GM23338 (cell line): ENCODE data around the gene ENDOU. TPM values are rescaled to one million over a fixed set of nuclear protein-coding genes. Genes with fewer than 3 reads are reported as not detected.

Source experiments
- ATAC-seq: fragments of 200-7000 bp; cut with Tn5 transposase; 3 replicates; pipeline ENCODE4 v1.9.1; 2020
- DNase-seq: peaks from one replicate; pipeline ENCODE4 v3.0.0-alpha.2; 2015; ENCODE audit warnings: low spot score
- H2AFZ ChIP-seq: fragments of 200-600 bp; sonication (generic); 2 replicates; pipeline ENCODE4 v1.8.0; 2016; ENCODE audit warnings: antibody characterized with exemption, mild to moderate bottlenecking, moderate library complexity
- H3F3A ChIP-seq: fragments of 200-600 bp; sonication (generic); replicated peaks from 2 replicates; pipeline ENCODE4 v1.8.0; 2017; ENCODE audit warnings: antibody characterized with exemption, mixed run types, low read depth
- H3K27ac ChIP-seq: fragments of 200-600 bp; sonication (generic); 2 replicates; pipeline ENCODE4 v1.6.1; 2016; ENCODE audit warnings: low read depth
- H3K27me3 ChIP-seq: fragments of 200-600 bp; sonication (generic); 2 replicates; pipeline ENCODE4 v1.8.0; 2016; ENCODE audit warnings: mild to moderate bottlenecking, mixed run types, moderate library complexity; ENCODE audit not compliant: insufficient read depth
- H3K36me3 ChIP-seq: fragments of 200-600 bp; sonication (generic); 2 replicates; pipeline ENCODE4 v1.8.0; 2016; ENCODE audit warnings: mild to moderate bottlenecking; ENCODE audit not compliant: insufficient read depth
- H3K4me1 ChIP-seq: fragments of 200-600 bp; sonication (generic); 2 replicates; pipeline ENCODE4 v1.8.0; 2016; ENCODE audit warnings: mild to moderate bottlenecking, moderate library complexity; ENCODE audit not compliant: insufficient read depth
- H3K4me2 ChIP-seq: fragments of 200-600 bp; sonication (generic); 2 replicates; pipeline ENCODE4 v1.7.1; 2017; ENCODE audit warnings: mixed run types
- H3K4me3 ChIP-seq: fragments of 200-600 bp; sonication (generic); 2 replicates; pipeline ENCODE4 v1.6.1; 2016; ENCODE audit warnings: mixed run types
- H3K79me2 ChIP-seq: fragments of 200-600 bp; sonication (generic); replicated peaks from 2 replicates; pipeline ENCODE4 v1.8.0; 2017; ENCODE audit warnings: mild to moderate bottlenecking; ENCODE audit not compliant: insufficient read depth
- H3K9me2 ChIP-seq: fragments of 200-600 bp; sonication (generic); 2 replicates; pipeline ENCODE4 v1.8.0; 2017; ENCODE audit not compliant: insufficient read depth
- H4K20me1 ChIP-seq: fragments of 200-600 bp; sonication (generic); replicated peaks from 2 replicates; pipeline ENCODE4 v1.8.0; 2017; ENCODE audit warnings: mild to moderate bottlenecking; ENCODE audit not compliant: insufficient read depth
- H3K27ac Mint-ChIP-seq: 2 replicates; pipeline ENCODE4 v1.8.0; 2020; ENCODE audit warnings: inconsistent platforms, mild to moderate bottlenecking, moderate library complexity, mixed read lengths
- H3K27me3 Mint-ChIP-seq: 3 replicates; pipeline ENCODE4 v1.8.0; 2022; ENCODE audit warnings: low read depth, mild to moderate bottlenecking, moderate library complexity, mixed read lengths, inconsistent platforms; ENCODE audit not compliant: insufficient read depth, poor library complexity
- H3K36me3 Mint-ChIP-seq: 3 replicates; pipeline ENCODE4 v1.8.0; 2021; ENCODE audit warnings: low read depth, mild to moderate bottlenecking, inconsistent platforms, moderate library complexity, mixed read lengths
- H3K4me1 Mint-ChIP-seq: 3 replicates; pipeline ENCODE4 v1.8.0; 2020; ENCODE audit warnings: mild to moderate bottlenecking, inconsistent platforms, mixed read lengths
- H3K4me3 Mint-ChIP-seq: 3 replicates; pipeline ENCODE4 v1.8.0; 2021; ENCODE audit warnings: moderate library complexity, mild to moderate bottlenecking, inconsistent platforms, mixed read lengths
- H3K9me3 Mint-ChIP-seq: 3 replicates; pipeline ENCODE4 v1.8.0; 2020; ENCODE audit warnings: moderate library complexity, mild to moderate bottlenecking, inconsistent platforms, mixed read lengths
- CREB1 ChIP-seq: fragments of 250-450 bp; sonication (Bioruptor Pico); IDR thresholded peaks from 2 replicates; pipeline ENCODE4 v1.5.0; 2020; ENCODE audit warnings: low read depth, mild to moderate bottlenecking, moderate library complexity
- EZH2 ChIP-seq: fragments of 200-600 bp; sonication (generic); IDR thresholded peaks from one replicate; pipeline ENCODE4 v1.8.0; 2017; ENCODE audit warnings: antibody characterized with exemption, mild to moderate bottlenecking, low read depth; ENCODE audit not compliant: unreplicated experiment
- EZH2phosphoT487 ChIP-seq: fragments of 200-600 bp; sonication (generic); IDR thresholded peaks from one replicate; pipeline ENCODE4 v1.8.1; 2018; ENCODE audit warnings: antibody characterized with exemption; ENCODE audit not compliant: unreplicated experiment
- JUNB ChIP-seq: IDR thresholded peaks from one replicate; pipeline ENCODE4 v1.6.1; 2016; ENCODE audit warnings: antibody characterized with exemption; ENCODE audit not compliant: unreplicated experiment
- NANOG ChIP-seq: IDR thresholded peaks from 2 replicates; pipeline ENCODE4 v1.6.1; 2016; ENCODE audit warnings: antibody characterized with exemption, borderline replicate concordance
- REST ChIP-seq: IDR thresholded peaks from one replicate; pipeline ENCODE4 v1.6.1; 2018; ENCODE audit warnings: antibody characterized with exemption; ENCODE audit not compliant: unreplicated experiment
- STAT1 ChIP-seq: IDR thresholded peaks from one replicate; pipeline ENCODE4 v1.6.1; 2016; ENCODE audit warnings: antibody characterized with exemption; ENCODE audit not compliant: unreplicated experiment
- ZNF114 ChIP-seq: fragments of 250-450 bp; sonication (Bioruptor Pico); IDR thresholded peaks from 2 replicates; pipeline ENCODE4 v1.5.0; 2020; ENCODE audit warnings: mild to moderate bottlenecking, moderate library complexity
- ZNF331 ChIP-seq: fragments of 250-450 bp; sonication (Bioruptor Pico); IDR thresholded peaks from 2 replicates; pipeline ENCODE4 v1.5.0; 2020; ENCODE audit warnings: low read depth, mild to moderate bottlenecking, moderate library complexity
- ZNF462 ChIP-seq: fragments of 250-450 bp; sonication (Bioruptor Pico); IDR thresholded peaks from 2 replicates; pipeline ENCODE4 v1.5.0; 2020; ENCODE audit warnings: mild to moderate bottlenecking, moderate library complexity
- polyA plus RNA-seq: library from polyadenylated mRNA; unstranded; fragments of >200 nt; fragmentation: Nextera tagmentation; extraction: Ambion mirVana; gene quantifications from 2 replicates; pipeline ENCODE4 v1.2.1, GENCODE V29; 2016
- total RNA-seq: library from RNA; depleted of rRNA; stranded (reverse); fragments of >200 nt; shearing (Covaris generic); gene quantifications from 2 replicates; pipeline ENCODE4 v1.2.3, GENCODE V29; 2014
- TF ChIP-seq, protein P1 (sequence below): IDR thresholded peaks from 2 replicates; pipeline ENCODE4 v1.6.1; 2016; ENCODE audit warnings: antibody characterized with exemption

The ENDOU gene
- total and polyA plus RNA-seq, 2 experiments from 2014 or later, result not detected

GRCh38 chr12:47736877-47737676, 11.8 kb upstream of the ENDOU start:
- no peak overlapping the region for H3K4me2 ChIP-seq
- Mint-ChIP-seq H3K4me3 (no peak overlapping the region), H3K27ac (no peak overlapping the region), H3K4me1 (peaks cover 29% of the 10 kb centered on the region), H3K9me3 (no peaks in the 10 kb centered on the region), H3K36me3 (no peaks in the 10 kb centered on the region), H3K27me3 (peaks cover 14% of the 10 kb centered on the region)
- no peak overlapping the region for H3K4me3 ChIP-seq
- no peaks in the 10 kb centered on the region for H4K20me1 ChIP-seq
- H3F3A ChIP-seq, result no peaks in the 10 kb centered on the region
- peaks cover 16% of the 10 kb centered on the region; the same call in 1 of the 2 replicates for H3K4me1 ChIP-seq
- ATAC-seq (no peak), DNase-seq (no peak)
- no peaks in the 10 kb centered on the region for H3K36me3 ChIP-seq
- H3K9me2 ChIP-seq, result no peaks in the 10 kb centered on the region
- no peak overlapping the region for H2AFZ ChIP-seq
- H3K27me3 ChIP-seq, result no peaks in the 10 kb centered on the region
- no peak for TF ChIP-seq CREB1 (CRISPR knock-in tag)
- no peak for TF ChIP-seq EZH2
- no peak for TF ChIP-seq JUNB
- no peak for TF ChIP-seq REST
- TF ChIP-seq NANOG, result no peak
- no peak for TF ChIP-seq ZNF114
- TF ChIP-seq ZNF331, result no peak
- no peak for TF ChIP-seq ZNF462 (CRISPR knock-in tag)
- TF ChIP-seq, protein P1, sequence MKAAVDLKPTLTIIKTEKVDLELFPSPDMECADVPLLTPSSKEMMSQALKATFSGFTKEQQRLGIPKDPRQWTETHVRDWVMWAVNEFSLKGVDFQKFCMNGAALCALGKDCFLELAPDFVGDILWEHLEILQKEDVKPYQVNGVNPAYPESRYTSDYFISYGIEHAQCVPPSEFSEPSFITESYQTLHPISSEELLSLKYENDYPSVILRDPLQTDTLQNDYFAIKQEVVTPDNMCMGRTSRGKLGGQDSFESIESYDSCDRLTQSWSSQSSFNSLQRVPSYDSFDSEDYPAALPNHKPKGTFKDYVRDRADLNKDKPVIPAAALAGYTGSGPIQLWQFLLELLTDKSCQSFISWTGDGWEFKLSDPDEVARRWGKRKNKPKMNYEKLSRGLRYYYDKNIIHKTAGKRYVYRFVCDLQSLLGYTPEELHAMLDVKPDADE, result no peak
- TF ChIP-seq EZH2phosphoT487, result no peak
- TF ChIP-seq STAT1, result no peak
- H3K27ac ChIP-seq, result no peak overlapping the region
- no peaks in the 10 kb centered on the region for H3K79me2 ChIP-seq
